ENCODE measurements around the gene ADAM8.
A peak's percentile ranks its signal among the peaks of the same experiment; 100 is the strongest.

ADAM8 gene

GRCh38 chr10:133247681-133248333 is 28.9 kb downstream of the ADAM8 start:
- TF ChIP-seq POLR2A (IDR thresholded peaks at IDR 0.05; ENCODE audit: low read depth, low read length): no peak
- no peak for TF ChIP-seq TAF1 (IDR thresholded peaks at IDR 0.05; ENCODE audit: low read depth, low read length)
- no peak for TF ChIP-seq SPI1 (IDR thresholded peaks at IDR 0.05; ENCODE audit: low read depth, low read length)
- TF ChIP-seq PAX5 (IDR thresholded peaks at IDR 0.05; ENCODE audit: insufficient read depth, low read length, severe bottlenecking): no peak
- TF ChIP-seq POLR2AphosphoS5 (IDR thresholded peaks at IDR 0.05; ENCODE audit: low read depth, low read length): no peak
- TF ChIP-seq POU2F2 (IDR thresholded peaks at IDR 0.05; ENCODE audit: low read depth, low read length): no peak
- no peak for FAIRE-seq
- no peak for DNase-seq (ENCODE audit: insufficient read length, low spot score)

- DNase-seq (ENCODE audit: insufficient read length, low spot score) (no peak), FAIRE-seq (no peak)
- TF ChIP-seq POLR2AphosphoS5 (IDR thresholded peaks at IDR 0.05; ENCODE audit: low read depth, low read length) (no peak), PAX5 (IDR thresholded peaks at IDR 0.05; ENCODE audit: insufficient read depth, low read length, severe bottlenecking) (no peak), POU2F2 (IDR thresholded peaks at IDR 0.05; ENCODE audit: low read depth, low read length) (no peak), POLR2A (IDR thresholded peaks at IDR 0.05; ENCODE audit: low read depth, low read length) (no peak), TAF1 (IDR thresholded peaks at IDR 0.05; ENCODE audit: low read depth, low read length) (no peak), SPI1 (IDR thresholded peaks at IDR 0.05; ENCODE audit: low read depth, low read length) (no peak)
Measured at GRCh38 chr10:133246236-133246626, 30.4 kb downstream of the ADAM8 start.

- FAIRE-seq (no peak), DNase-seq (ENCODE audit: insufficient read length, low spot score) (no peak)
Measured at GRCh38 chr10:133245439-133246235, 31.0 kb downstream of the ADAM8 start.

GRCh38 chr10:133243593-133243992 is 33.1 kb downstream of the ADAM8 start:
- TF ChIP-seq POLR2AphosphoS5 (IDR thresholded peaks at IDR 0.05; ENCODE audit: low read depth, low read length) (no peak), PAX5 (IDR thresholded peaks at IDR 0.05; ENCODE audit: insufficient read depth, low read length, severe bottlenecking) (no peak), TAF1 (IDR thresholded peaks at IDR 0.05; ENCODE audit: low read depth, low read length) (no peak), POLR2A (IDR thresholded peaks at IDR 0.05; ENCODE audit: low read depth, low read length) (no peak), SPI1 (IDR thresholded peaks at IDR 0.05; ENCODE audit: low read depth, low read length) (no peak), POU2F2 (IDR thresholded peaks at IDR 0.05; ENCODE audit: low read depth, low read length) (no peak)
- DNase-seq (ENCODE audit: insufficient read length, low spot score) (no peak), FAIRE-seq (no peak)

More at GRCh38 chr10:133245439-133246235, 31.0 kb downstream of the ADAM8 start:
- no peak for TF ChIP-seq PAX5 (IDR thresholded peaks at IDR 0.05; ENCODE audit: insufficient read depth, low read length, severe bottlenecking)
- TF ChIP-seq TAF1 (IDR thresholded peaks at IDR 0.05; ENCODE audit: low read depth, low read length): no peak
- TF ChIP-seq SPI1 (IDR thresholded peaks at IDR 0.05; ENCODE audit: low read depth, low read length): no peak
- TF ChIP-seq POLR2AphosphoS5 (IDR thresholded peaks at IDR 0.05; ENCODE audit: low read depth, low read length): no peak
- no peak for TF ChIP-seq POLR2A (IDR thresholded peaks at IDR 0.05; ENCODE audit: low read depth, low read length)
- no peak for TF ChIP-seq POU2F2 (IDR thresholded peaks at IDR 0.05; ENCODE audit: low read depth, low read length)

- FAIRE-seq (peak; percentile 81), DNase-seq (ENCODE audit: insufficient read length, low spot score) (no peak)
Measured at GRCh38 chr10:133242611-133243356, 33.9 kb downstream of the ADAM8 start.

GRCh38 chr10:133241501-133242205 is 35.0 kb downstream of the ADAM8 start:
- no peak for DNase-seq (ENCODE audit: insufficient read length, low spot score)
- peak; percentile 81 for FAIRE-seq
- TF ChIP-seq POLR2A (IDR thresholded peaks at IDR 0.05; ENCODE audit: low read depth, low read length) (no peak), SPI1 (IDR thresholded peaks at IDR 0.05; ENCODE audit: low read depth, low read length) (no peak), TAF1 (IDR thresholded peaks at IDR 0.05; ENCODE audit: low read depth, low read length) (no peak), PAX5 (IDR thresholded peaks at IDR 0.05; ENCODE audit: insufficient read depth, low read length, severe bottlenecking) (no peak), POU2F2 (IDR thresholded peaks at IDR 0.05; ENCODE audit: low read depth, low read length) (no peak), POLR2AphosphoS5 (IDR thresholded peaks at IDR 0.05; ENCODE audit: low read depth, low read length) (no peak)

More at GRCh38 chr10:133242611-133243356, 33.9 kb downstream of the ADAM8 start:
- TF ChIP-seq TAF1 (IDR thresholded peaks at IDR 0.05; ENCODE audit: low read depth, low read length): no peak
- no peak for TF ChIP-seq POU2F2 (IDR thresholded peaks at IDR 0.05; ENCODE audit: low read depth, low read length)
- TF ChIP-seq SPI1 (IDR thresholded peaks at IDR 0.05; ENCODE audit: low read depth, low read length): no peak
- TF ChIP-seq POLR2A (IDR thresholded peaks at IDR 0.05; ENCODE audit: low read depth, low read length): no peak
- no peak for TF ChIP-seq POLR2AphosphoS5 (IDR thresholded peaks at IDR 0.05; ENCODE audit: low read depth, low read length)
- no peak for TF ChIP-seq PAX5 (IDR thresholded peaks at IDR 0.05; ENCODE audit: insufficient read depth, low read length, severe bottlenecking)

GRCh38 chr10:133239990-133240389 is 36.7 kb downstream of the ADAM8 start:
- DNase-seq (ENCODE audit: insufficient read length, low spot score) (no peak), FAIRE-seq (no peak)
- TF ChIP-seq POLR2A (IDR thresholded peaks at IDR 0.05; ENCODE audit: low read depth, low read length) (no peak), TAF1 (IDR thresholded peaks at IDR 0.05; ENCODE audit: low read depth, low read length) (no peak), PAX5 (IDR thresholded peaks at IDR 0.05; ENCODE audit: insufficient read depth, low read length, severe bottlenecking) (no peak), SPI1 (IDR thresholded peaks at IDR 0.05; ENCODE audit: low read depth, low read length) (no peak), POLR2AphosphoS5 (IDR thresholded peaks at IDR 0.05; ENCODE audit: low read depth, low read length) (no peak), POU2F2 (IDR thresholded peaks at IDR 0.05; ENCODE audit: low read depth, low read length) (no peak)

- no peak for FAIRE-seq
Measured at GRCh38 chr10:133238466-133238804, 38.2 kb downstream of the ADAM8 start.

More at GRCh38 chr10:133238466-133238804, 38.2 kb downstream of the ADAM8 start:
- DNase-seq (ENCODE audit: insufficient read length, low spot score): no peak
- no peak for TF ChIP-seq TAF1 (IDR thresholded peaks at IDR 0.05; ENCODE audit: low read depth, low read length)
- no peak for TF ChIP-seq POLR2AphosphoS5 (IDR thresholded peaks at IDR 0.05; ENCODE audit: low read depth, low read length)
- no peak for TF ChIP-seq SPI1 (IDR thresholded peaks at IDR 0.05; ENCODE audit: low read depth, low read length)
- no peak for TF ChIP-seq POU2F2 (IDR thresholded peaks at IDR 0.05; ENCODE audit: low read depth, low read length)
